GM18526 (cell line): ENCODE measurements around the gene DPF3.

Experiments used
- POLR2A ChIP-seq: IDR thresholded peaks from 3 replicates; pipeline ENCODE4 v1.6.1; 2011; ENCODE audit not compliant: insufficient read length; ENCODE audit errors: extremely low read depth

Gene DPF3

GRCh38 chr14:72864712-72865365, 29.1 kb downstream of the DPF3 start:
- no peak for TF ChIP-seq POLR2A

GRCh38 chr14:72863216-72864006, 30.5 kb downstream of the DPF3 start:
- TF ChIP-seq POLR2A = no peak

- no peak for TF ChIP-seq POLR2A
These were observed 37.2 kb downstream of the DPF3 start for GRCh38 chr14:72856530-72857266.

- no peak for TF ChIP-seq POLR2A
These were observed 38.0 kb downstream of the DPF3 start for GRCh38 chr14:72855913-72856312.

- no peak for TF ChIP-seq POLR2A
These were observed 41.7 kb downstream of the DPF3 start for GRCh38 chr14:72852194-72852593.

GRCh38 chr14:72851635-72852034, 42.3 kb downstream of the DPF3 start:
- TF ChIP-seq POLR2A = no peak

GRCh38 chr14:72850360-72850759, 43.5 kb downstream of the DPF3 start:
- no peak for TF ChIP-seq POLR2A

GRCh38 chr14:72849222-72849621, 44.7 kb downstream of the DPF3 start:
- no peak for TF ChIP-seq POLR2A

GRCh38 chr14:72847721-72848120, 46.2 kb downstream of the DPF3 start:
- no peak for TF ChIP-seq POLR2A

- TF ChIP-seq POLR2A = no peak
These were observed 48.2 kb downstream of the DPF3 start for GRCh38 chr14:72845683-72846082.

- no peak for TF ChIP-seq POLR2A
These were observed 48.7 kb downstream of the DPF3 start for GRCh38 chr14:72845196-72845595.

GRCh38 chr14:72844524-72844923, 49.4 kb downstream of the DPF3 start:
- TF ChIP-seq POLR2A = no peak

GRCh38 chr14:72839753-72840607, 53.9 kb downstream of the DPF3 start:
- TF ChIP-seq POLR2A = no peak

- no peak for TF ChIP-seq POLR2A
These were observed 54.5 kb downstream of the DPF3 start for GRCh38 chr14:72839351-72839750.

- TF ChIP-seq POLR2A = no peak
These were observed 57.8 kb downstream of the DPF3 start for GRCh38 chr14:72836085-72836484.

GRCh38 chr14:72833174-72833573, 60.7 kb downstream of the DPF3 start:
- no peak for TF ChIP-seq POLR2A
